H1 (cell line): ENCODE measurements around the gene MAST2. TPM values are rescaled to one million over a fixed set of nuclear protein-coding genes. Genes with fewer than 3 reads are reported as not detected.
"Not testable (repeated sequence)": the region's sequence is repeated elsewhere in the genome, so short reads cannot be mapped to it uniquely, and the experiment has no call there.

Source experiments
- CTCF ChIA-PET: fragments of 300-600 bp; sonication (Branson Sonifier 250); formaldehyde crosslinking; loops from one replicate; lab custom pipeline; 2021; ENCODE audit not compliant: partially characterized antibody; lab: Charles Lee
- POLR2A ChIA-PET: fragments of 300-600 bp; sonication (Branson Sonifier 250); formaldehyde crosslinking; loops from one replicate; lab custom pipeline; 2021; ENCODE audit warnings: inconsistent platforms; ENCODE audit not compliant: partially characterized antibody; lab: Charles Lee
- DNase-seq, 2 experiments: peaks; one replicate each; pipeline versions ENCODE4 v3.0.0 to v3.0.0-alpha.2; 2010 to 2022; ENCODE audit warnings: low spot score in 2 of 2, low read depth in 1 of 2, mixed read lengths in 1 of 2
- FAIRE-seq: peaks from 2 replicates; lab custom pipeline; 2011; peaks lifted over from hg19 to GRCh38; lab: Jason Lieb, UNC
- H2AFZ ChIP-seq: 2 replicates; pipeline ENCODE4 v1.8.1; 2012; ENCODE audit warnings: low read length, inconsistent platforms
- H2AK5ac ChIP-seq: 2 replicates; pipeline ENCODE4 v1.6.1; 2013; ENCODE audit warnings: low read depth, low read length
- H2BK120ac ChIP-seq: replicated peaks from 2 replicates; pipeline ENCODE3; 2013; ENCODE audit warnings: low read depth, low read length, inconsistent platforms
- H2BK12ac ChIP-seq: 2 replicates; pipeline ENCODE4 v1.6.1; 2013; ENCODE audit warnings: low read depth, low read length
- H2BK15ac ChIP-seq: 2 replicates; pipeline ENCODE4 v1.6.1; 2013; ENCODE audit warnings: low read length
- H2BK20ac ChIP-seq: 2 replicates; pipeline ENCODE4 v1.6.1; 2013; ENCODE audit warnings: low read length
- H2BK5ac ChIP-seq: 2 replicates; pipeline ENCODE4 v1.6.1; 2013; ENCODE audit warnings: low read depth, low read length
- H3K14ac ChIP-seq: 2 replicates; pipeline ENCODE4 v1.6.1; 2013; ENCODE audit warnings: inconsistent platforms; ENCODE audit not compliant: insufficient read length
- H3K18ac ChIP-seq: 2 replicates; pipeline ENCODE4 v1.6.1; 2013; ENCODE audit warnings: low read length; ENCODE audit errors: extremely low read depth
- H3K23ac ChIP-seq: 2 replicates; pipeline ENCODE4 v1.6.1; 2013; ENCODE audit warnings: inconsistent platforms; ENCODE audit not compliant: insufficient read length
- H3K23me2 ChIP-seq: 2 replicates; pipeline ENCODE4 v1.6.1; 2013; ENCODE audit warnings: low read depth, low read length
- H3K27ac ChIP-seq: 2 replicates; pipeline ENCODE4 v1.6.1; 2011; ENCODE audit warnings: low read depth, low read length, inconsistent platforms
- H3K27me3 ChIP-seq, 4 experiments: replicated peaks in 1 of 4; 1 replicate in 1 of 4; 2 replicates in 3 of 4; pipeline versions ENCODE4 v1.6.1 to v1.8.1; 2011 to 2013; ENCODE audit warnings: low read length in 3 of 4, mild to moderate bottlenecking in 3 of 4, inconsistent platforms in 2 of 4, mixed read lengths in 2 of 4, moderate library complexity in 1 of 4; ENCODE audit not compliant: control insufficient read depth in 3 of 4, insufficient read depth in 3 of 4; ENCODE audit errors: extremely low read depth in 1 of 4
- H3K36me3 ChIP-seq, 4 experiments: 2 replicates each; pipeline versions ENCODE4 v1.6.1 to v1.8.1; 2011 to 2013; ENCODE audit warnings: mild to moderate bottlenecking in 4 of 4, low read length in 3 of 4, moderate library complexity in 2 of 4, control low read depth in 1 of 4, inconsistent platforms in 1 of 4; ENCODE audit not compliant: insufficient read depth in 4 of 4, control insufficient read depth in 2 of 4
- H3K4ac ChIP-seq: replicated peaks from 2 replicates; pipeline ENCODE3; 2013; ENCODE audit warnings: low read length, low read depth, mixed read lengths, inconsistent platforms; ENCODE audit not compliant: insufficient read length
- H3K4me1 ChIP-seq, 4 experiments: replicated peaks in 1 of 4; 1 replicate in 1 of 4; 2 replicates in 3 of 4; pipeline versions ENCODE4 v1.6.1 to v1.8.1; 2011 to 2013; ENCODE audit warnings: low read length in 3 of 4, inconsistent platforms in 2 of 4, mixed read lengths in 1 of 4; ENCODE audit not compliant: insufficient read depth in 4 of 4, control insufficient read depth in 3 of 4
- H3K4me2 ChIP-seq, 2 experiments: 2 replicates each; pipeline versions ENCODE4 v1.6.1 to v1.8.1; 2011 to 2013; ENCODE audit warnings: low read depth in 2 of 2, low read length in 2 of 2, control low read depth in 1 of 2, inconsistent platforms in 1 of 2, mild to moderate bottlenecking in 1 of 2; ENCODE audit not compliant: insufficient read depth in 1 of 2
- H3K4me3 ChIP-seq, 4 experiments: fragments of 200-600, 300-600 bp in 1 of 4; sonication (generic), shearing (Covaris generic), sonication (Bioruptor Twin) in 1 of 4; 2 replicates each; pipeline versions ENCODE4 v1.5.1 to v1.8.1; 2011 to 2016; ENCODE audit warnings: low read length in 4 of 4, low read depth in 3 of 4, control low read depth in 2 of 4, inconsistent platforms in 2 of 4, mild to moderate bottlenecking in 2 of 4, mixed read lengths in 1 of 4, moderate library complexity in 1 of 4; ENCODE audit not compliant: insufficient read depth in 2 of 4; ENCODE audit errors: extremely low read depth in 1 of 4
- H3K56ac ChIP-seq: replicated peaks from 2 replicates; pipeline ENCODE3; 2013; ENCODE audit warnings: low read depth, mild to moderate bottlenecking, mixed read lengths, low read length, inconsistent platforms; ENCODE audit not compliant: insufficient read length
- H3K79me1 ChIP-seq: 2 replicates; pipeline ENCODE4 v1.6.1; 2013; ENCODE audit warnings: low read depth, low read length, control low read depth
- H3K79me2 ChIP-seq, 2 experiments: 2 replicates each; pipeline versions ENCODE4 v1.6.1 to v1.8.1; 2012 to 2013; ENCODE audit warnings: low read length in 2 of 2, mild to moderate bottlenecking in 2 of 2, inconsistent platforms in 1 of 2; ENCODE audit not compliant: insufficient read depth in 2 of 2, control insufficient read depth in 1 of 2
- H3K9ac ChIP-seq, 4 experiments: replicated peaks in 1 of 4; 1 replicate in 1 of 4; 2 replicates in 3 of 4; pipeline versions ENCODE4 v1.6.1 to v1.8.1; 2011 to 2013; ENCODE audit warnings: low read depth in 3 of 4, low read length in 3 of 4, control low read depth in 2 of 4, mild to moderate bottlenecking in 2 of 4, moderate library complexity in 2 of 4, inconsistent platforms in 1 of 4; ENCODE audit errors: extremely low read depth in 1 of 4
- H3K9me3 ChIP-seq, 2 experiments: 2 replicates each; pipeline versions ENCODE4 v1.6.1 to v1.8.1; 2012 to 2013; ENCODE audit warnings: mild to moderate bottlenecking in 2 of 2, moderate library complexity in 2 of 2, control low read depth in 1 of 2, inconsistent platforms in 1 of 2, low read depth in 1 of 2, low read length in 1 of 2, mixed read lengths in 1 of 2; ENCODE audit not compliant: insufficient read depth in 2 of 2
- H4K20me1 ChIP-seq, 2 experiments: replicated peaks in 1 of 2; 2 replicates each; pipeline versions ENCODE3 to v1.8.1; 2011 to 2013; ENCODE audit warnings: inconsistent platforms in 2 of 2, low read length in 2 of 2, mild to moderate bottlenecking in 1 of 2; ENCODE audit not compliant: insufficient read depth in 2 of 2, control insufficient read depth in 1 of 2
- H4K5ac ChIP-seq: 2 replicates; pipeline ENCODE4 v1.6.1; 2013; ENCODE audit warnings: low read length, low read depth, mixed read lengths, inconsistent platforms; ENCODE audit not compliant: insufficient read length
- H4K8ac ChIP-seq: 2 replicates; pipeline ENCODE4 v1.8.0; 2013; ENCODE audit warnings: mild to moderate bottlenecking, moderate library complexity, low read length, inconsistent platforms; ENCODE audit not compliant: insufficient read depth; ENCODE audit errors: extremely low read depth
- H4K91ac ChIP-seq: replicated peaks from 2 replicates; pipeline ENCODE3; 2013; ENCODE audit warnings: low read length, mixed read lengths, inconsistent platforms; ENCODE audit not compliant: insufficient read length
- WGBS, 2 experiments: shearing (Covaris generic) in 1 of 2; methylation state at CpG; one replicate each; pipeline versions ENCODE4 v1.1.6 to v1.1.7; 2013 to 2015; ENCODE audit warnings: low lambda C conversion rate in 2 of 2, mixed read lengths in 2 of 2, inconsistent platforms in 1 of 2, low coverage in 1 of 2, missing lambda C conversion rate in 1 of 2; ENCODE audit not compliant: insufficient replicate concordance in 2 of 2, insufficient coverage in 1 of 2, insufficient read length in 1 of 2; ENCODE audit errors: extremely low coverage in 1 of 2, missing lambda C conversion rate in 1 of 2; 5-methylcytosine and 5-hydroxymethylcytosine counted together
- polyA plus RNA-seq, 7 experiments: library from polyadenylated mRNA; depleted of rRNA in 3 of 7; stranded (reverse) in 5 of 7; unstranded in 2 of 7; fragments of >200 nt in 5 of 7; fragments of 200-250 nt in 2 of 7; gene quantifications; 1 replicate in 5 of 7; 2 replicates in 1 of 7; 4 replicates in 1 of 7; pipeline versions ENCODE4 v1.2.1 to v1.2.3, GENCODE V29; 2011 to 2013; ENCODE audit warnings: missing spikeins in 2 of 7, mixed read lengths in 2 of 7
- total RNA-seq: library from RNA; stranded (reverse); fragmentation: NEBNext Ultra II Directional; extraction: Animal tissue kit (Norgen Biotek cat#: 25700); gene quantifications from 2 replicates; pipeline ENCODE4 v1.2.1, GENCODE V29; 2021

MAST2 gene
- total and polyA plus RNA-seq, 2 of the 8 experiments (the other 6 are each of a cell fraction or from before 2014, with no cell fraction given), result 20.5 to 35.4 TPM

GRCh38 chr1:45927231-45927915 lies 124.0 kb downstream of the MAST2 start:
- Histone ChIP-seq H3K4me3 (peak overlapping the region in 1 of 4 experiments; percentile 49; a peak in 1 of 8 replicates), H3K79me2 (peaks cover 0 to 17% of the 10 kb centered on the region in 2 experiments; a peak in 3 of 4 replicates), H4K5ac (peak overlapping the region; percentile 39), H2BK5ac (0 out of 2 replicates have a peak overlapping the region, but pooled peaks have one; percentile 13), H3K4me1 (peaks cover 7 to 28% (median 20%) of the 10 kb centered on the region in 4 experiments), H3K4me2 (peak overlapping the region; percentile 49 to 57; a peak in 3 of 4 replicates)
- H3K27ac ChIP-seq, CTCF ChIA-PET, H2BK120ac ChIP-seq, H3K36me3 ChIP-seq, H3K18ac ChIP-seq, H4K20me1 ChIP-seq, H3K4ac ChIP-seq, H3K79me1 ChIP-seq, H3K23me2 ChIP-seq, H3K9ac ChIP-seq, H3K56ac ChIP-seq, H3K23ac ChIP-seq, H3K9me3 ChIP-seq, H2BK20ac ChIP-seq, H2AK5ac ChIP-seq, H3K14ac ChIP-seq, H3K27me3 ChIP-seq, H2BK12ac ChIP-seq, H2AFZ ChIP-seq, H4K8ac ChIP-seq, H4K91ac ChIP-seq, H2BK15ac ChIP-seq, FAIRE-seq: not testable (repeated sequence)
- DNase-seq, result peak; percentile 15 to 62
- WGBS, 2 experiments, result 3% methylated on average over 12 of the region's 14 CpGs; no CpG with 5 or more reads in 1 of the 2 experiments
- POLR2A ChIA-PET, result interaction anchor here (0.6 to 1.0 kb wide), 4 partner anchors 27 to 426 kb away, joined by 3 to 4 read pairs (median 3); partner anchors contain the start of gene NSUN4
